ENCODE data around the gene SYVN1. TPM values are rescaled to one million over a fixed set of nuclear protein-coding genes. Genes with fewer than 3 reads are reported as not detected.

The SYVN1 gene
- total and polyA plus RNA-seq, 12 donors = 22.2 to 34.0 (median 26.1) TPM

DNA sequence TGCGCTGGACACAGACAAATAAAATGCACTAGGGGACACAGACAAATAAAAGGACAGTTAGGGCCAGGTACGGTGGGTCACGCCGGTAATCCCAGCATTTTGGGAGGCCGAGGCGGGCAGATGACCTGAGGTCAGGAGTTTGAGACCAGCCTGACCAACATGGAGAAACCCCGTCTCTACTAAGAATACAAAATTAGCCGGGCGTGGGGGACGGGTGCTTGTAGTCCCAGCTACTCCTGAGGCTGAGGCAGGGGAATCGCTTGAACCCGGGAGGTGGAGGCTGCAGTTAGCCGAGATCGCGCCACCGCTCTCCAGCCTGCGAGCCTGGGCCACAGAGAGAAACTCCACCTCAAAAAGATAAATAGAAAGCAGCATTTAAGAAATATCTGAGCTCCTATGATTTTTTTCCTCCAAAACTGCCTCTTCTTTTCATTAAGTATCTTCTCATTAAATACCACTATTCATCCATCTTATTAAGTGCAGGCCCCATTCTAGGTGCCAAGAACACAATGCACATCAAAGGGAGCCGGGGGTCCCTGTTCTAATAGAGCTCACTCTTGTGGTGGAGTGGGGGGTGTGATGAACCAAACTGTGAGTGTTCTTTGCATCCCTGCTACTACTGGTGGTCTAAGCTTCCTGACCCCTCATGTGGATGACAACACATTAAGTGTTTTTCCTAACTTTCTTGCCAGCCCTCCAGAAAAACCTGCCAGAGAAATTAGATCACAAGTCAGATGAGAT is 16.1 kb downstream of the SYVN1 start:
- peaks cover 12 to 72% (median 49%) of the 10 kb centered on the region in 9 donors for H3K4me1 ChIP-seq
- TF ChIP-seq CTCF (IDR thresholded peaks at IDR 0.05) = peak in 5 of 9 donors; percentile 8 to 35 (median 27)
- ATAC-seq = no peak
- H3K27me3 ChIP-seq = peaks cover 0 to 2% (median 0%) of the 10 kb centered on the region in 7 donors
- WGBS, 2 donors = 81 to 85% methylated on average over 18 of the region's 18 CpGs
- H3K36me3 ChIP-seq = peaks cover 0 to 52% (median 24%) of the 10 kb centered on the region in 9 donors
- no peaks in the 10 kb centered on the region for H3K9me3 ChIP-seq
- no peak for DNase-seq
- H3K4me3 ChIP-seq = peak overlapping the region in 4 of 10 donors; percentile 88 to 99 (median 96)
- intact Hi-C loops (cut with DNase I) = loop anchor here in 5 of 10 donors (2.0 to 10.0 kb wide), 9 partner anchors 64 to 343 kb away; partner anchors contain the start of genes ARL2 (in 3 of the 5), CAPN1 (in 1 of the 5), PPP2R5B (in 1 of the 5) and SF1 (in 1 of the 5)
- peak overlapping the region in 7 of 10 donors; percentile 26 to 95 (median 46) for H3K27ac ChIP-seq

- Histone ChIP-seq H3K27ac (peak within 1 kb of the TSS in 9 of 10 donors; percentile 66 to 95 (median 86)), H3K27me3 (peaks cover 0 to 10% (median 0%) of the 10 kb centered on the region in 7 donors), H3K9me3 (no peaks in the 10 kb centered on the region), H3K36me3 (peaks cover 0 to 52% (median 24%) of the 10 kb centered on the region in 9 donors), H3K4me3 (peak within 1 kb of the TSS; percentile 54 to 99 (median 91)), H3K4me1 (peaks cover 17 to 72% (median 49%) of the 10 kb centered on the region in 9 donors)
- ATAC-seq (peak; percentile 85 to 93 (median 90)), DNase-seq (peak; percentile 99 to 100)
- 0 to 1% methylated on average over 87 to 89 of the region's 89 CpGs for WGBS, 2 donors
- peak; percentile 79 to 99 (median 95) for TF ChIP-seq CTCF (IDR thresholded peaks at IDR 0.05)
- intact Hi-C loops (cut with DNase I) = loop anchor here in 5 of 10 donors (2.0 to 10.0 kb wide), 10 partner anchors 65 to 343 kb away; partner anchors contain the start of genes ARL2 (in 4 of the 5), CAPN1 (in 1 of the 5), PPP2R5B (in 1 of the 5) and SF1 (in 1 of the 5)
These were observed 16.9 kb downstream of the SYVN1 start, which contains the start of gene ZNHIT2 for GRCh38 chr11:65117206-65118096. Gene ZNHIT2, minus strand, starts transcription at chr11:65117701. Its CDS starts 48 bp downstream, at chr11:65117653.

- ATAC-seq (peak in 1 of 8 donors; percentile 6), DNase-seq (no peak)
These were observed 17.7 kb downstream of the SYVN1 start for GRCh38 chr11:65116370-65117205.

More at GRCh38 chr11:65116370-65117205, 17.7 kb downstream of the SYVN1 start:
- Histone ChIP-seq H3K36me3 (peaks cover 0 to 52% (median 24%) of the 10 kb centered on the region in 9 donors), H3K4me1 (peaks cover 18 to 77% (median 56%) of the 10 kb centered on the region in 9 donors), H3K27me3 (peaks cover 0 to 10% (median 0%) of the 10 kb centered on the region in 7 donors), H3K4me3 (peak overlapping the region; percentile 54 to 99 (median 91)), H3K9me3 (no peaks in the 10 kb centered on the region), H3K27ac (peak overlapping the region in 9 of 10 donors; percentile 66 to 95 (median 86))
- intact Hi-C loops (cut with DNase I) = loop anchor here in 4 of 10 donors (2.0 to 10.0 kb wide), 8 partner anchors 66 to 342 kb away; partner anchors contain the start of genes ARL2 (in 4 of the 4), CAPN1 (in 1 of the 4), PPP2R5B (in 1 of the 4) and SF1 (in 1 of the 4)
- WGBS, 2 donors = 23 to 24% methylated on average over 62 to 68 of the region's 68 CpGs
- TF ChIP-seq CTCF (IDR thresholded peaks at IDR 0.05) = no peak

Measured in heart right ventricle (tissue), 16 donors.